HEK293T (cell line): Measurements from ENCODE around the gene INTS6L.

Experiments
- ARNT ChIP-seq: fragments of 450-650 bp; IDR thresholded peaks from 2 replicates; pipeline ENCODE4 v1.6.1; 2017; ENCODE audit warnings: mild to moderate bottlenecking
- FOXK2 ChIP-seq: fragments of 450-650 bp; IDR thresholded peaks from 2 replicates; pipeline ENCODE4 v1.6.1; 2016; ENCODE audit warnings: mild to moderate bottlenecking
- FOXM1 ChIP-seq: fragments of 450-650 bp; IDR thresholded peaks from 2 replicates; pipeline ENCODE4 v1.6.1; 2017; ENCODE audit warnings: mild to moderate bottlenecking, borderline replicate concordance
- NFRKB ChIP-seq: fragments of 450-650 bp; IDR thresholded peaks from 2 replicates; pipeline ENCODE4 v1.6.1; 2016; ENCODE audit warnings: mild to moderate bottlenecking, moderate library complexity
- PKNOX1 ChIP-seq: fragments of 450-650 bp; IDR thresholded peaks from 2 replicates; pipeline ENCODE4 v1.6.1; 2016
- SP1 ChIP-seq: fragments of 450-650 bp; IDR thresholded peaks from 2 replicates; pipeline ENCODE4 v1.6.1; 2017
- TARDBP ChIP-seq: fragments of 450-650 bp; IDR thresholded peaks from 2 replicates; pipeline ENCODE4 v1.6.1; 2016

- TF ChIP-seq FOXK2 = no peak
- no peak for TF ChIP-seq SP1
- TF ChIP-seq NFRKB = no peak
- no peak for TF ChIP-seq PKNOX1
- TF ChIP-seq ARNT = no peak
- no peak for TF ChIP-seq TARDBP
- TF ChIP-seq FOXM1 = no peak
Observed at GRCh38 chrX:135547767-135548166, 27.3 kb downstream of the INTS6L start.
